ENCODE results near the gene SLC6A18. TPM values are rescaled to one million over a fixed set of nuclear protein-coding genes. Genes with fewer than 3 reads are reported as not detected.

SLC6A18 gene
- total and polyA plus RNA-seq, 2 of the 13 experiments (the other 11 are each of a cell fraction or from before 2014, with no cell fraction given): not detected

GRCh38 chr5:1246711-1247431 lies 21.7 kb downstream of the SLC6A18 start (continued):
- TF ChIP-seq ZNF639 (CRISPR knock-in tag; conservative IDR thresholded peaks at IDR 0.05): no peak
- TF ChIP-seq ZNF557 (CRISPR knock-in tag; IDR thresholded peaks at IDR 0.05): peak; percentile 90; the same call in 1 of the 2 replicates
- TF ChIP-seq ZNF484 (CRISPR knock-in tag; IDR thresholded peaks at IDR 0.05; ENCODE audit: borderline replicate concordance, low read depth): no peak
- peak; percentile 71; the same call in 1 of the 2 replicates for TF ChIP-seq ZNF546 (CRISPR knock-in tag; conservative IDR thresholded peaks at IDR 0.05)
- TF ChIP-seq ATF6 (CRISPR knock-in tag; conservative IDR thresholded peaks at IDR 0.05): 0 out of 2 replicates have a peak, but pooled peaks have one; percentile 63
- TF ChIP-seq, protein P1, sequence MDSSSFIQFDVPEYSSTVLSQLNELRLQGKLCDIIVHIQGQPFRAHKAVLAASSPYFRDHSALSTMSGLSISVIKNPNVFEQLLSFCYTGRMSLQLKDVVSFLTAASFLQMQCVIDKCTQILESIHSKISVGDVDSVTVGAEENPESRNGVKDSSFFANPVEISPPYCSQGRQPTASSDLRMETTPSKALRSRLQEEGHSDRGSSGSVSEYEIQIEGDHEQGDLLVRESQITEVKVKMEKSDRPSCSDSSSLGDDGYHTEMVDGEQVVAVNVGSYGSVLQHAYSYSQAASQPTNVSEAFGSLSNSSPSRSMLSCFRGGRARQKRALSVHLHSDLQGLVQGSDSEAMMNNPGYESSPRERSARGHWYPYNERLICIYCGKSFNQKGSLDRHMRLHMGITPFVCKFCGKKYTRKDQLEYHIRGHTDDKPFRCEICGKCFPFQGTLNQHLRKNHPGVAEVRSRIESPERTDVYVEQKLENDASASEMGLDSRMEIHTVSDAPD (CRISPR knock-in tag; IDR thresholded peaks at IDR 0.05): no peak
- TF ChIP-seq ATF4 (CRISPR knock-in tag; IDR thresholded peaks at IDR 0.05): no peak
- TF ChIP-seq ZNF326 (CRISPR knock-in tag; IDR thresholded peaks at IDR 0.05; ENCODE audit: borderline replicate concordance): no peak
- no peak for TF ChIP-seq NAIF1 (CRISPR knock-in tag; IDR thresholded peaks at IDR 0.05; ENCODE audit: borderline replicate concordance)
- no peak for TF ChIP-seq RARG (CRISPR knock-in tag; IDR thresholded peaks at IDR 0.05; ENCODE audit: low read depth)
- TF ChIP-seq, protein P2, sequence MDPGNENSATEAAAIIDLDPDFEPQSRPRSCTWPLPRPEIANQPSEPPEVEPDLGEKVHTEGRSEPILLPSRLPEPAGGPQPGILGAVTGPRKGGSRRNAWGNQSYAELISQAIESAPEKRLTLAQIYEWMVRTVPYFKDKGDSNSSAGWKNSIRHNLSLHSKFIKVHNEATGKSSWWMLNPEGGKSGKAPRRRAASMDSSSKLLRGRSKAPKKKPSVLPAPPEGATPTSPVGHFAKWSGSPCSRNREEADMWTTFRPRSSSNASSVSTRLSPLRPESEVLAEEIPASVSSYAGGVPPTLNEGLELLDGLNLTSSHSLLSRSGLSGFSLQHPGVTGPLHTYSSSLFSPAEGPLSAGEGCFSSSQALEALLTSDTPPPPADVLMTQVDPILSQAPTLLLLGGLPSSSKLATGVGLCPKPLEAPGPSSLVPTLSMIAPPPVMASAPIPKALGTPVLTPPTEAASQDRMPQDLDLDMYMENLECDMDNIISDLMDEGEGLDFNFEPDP (CRISPR knock-in tag; conservative IDR thresholded peaks at IDR 0.05): no peak
- TF ChIP-seq ZFP41 (CRISPR knock-in tag; IDR thresholded peaks at IDR 0.05; ENCODE audit: borderline replicate concordance): no peak
- no peak for TF ChIP-seq SKI (IDR thresholded peaks at IDR 0.05; ENCODE audit: partially characterized antibody)
- peak; percentile 95 to 98 for TF ChIP-seq REST (IDR thresholded peaks at IDR 0.05; ENCODE audit: borderline replicate concordance in 1 of 2, low read depth in 1 of 2, low read length in 2 of 2)
- TF ChIP-seq ELF4 (CRISPR knock-in tag; IDR thresholded peaks at IDR 0.05; ENCODE audit: borderline replicate concordance): no peak
- no peak for TF ChIP-seq HNRNPUL1 (IDR thresholded peaks at IDR 0.05; ENCODE audit: low read depth, low read length)
- TF ChIP-seq ZNF367 (CRISPR knock-in tag; IDR thresholded peaks at IDR 0.05; ENCODE audit: borderline replicate concordance): peak; percentile 81; the same call in 1 of the 2 replicates

All from HepG2 (cell line).